ENCODE measurements around the gene ANKRD53.
"Not testable (repeated sequence)": the region's sequence is repeated elsewhere in the genome, so short reads cannot be mapped to it uniquely, and the experiment has no call there.

ANKRD53 gene

GRCh38 chr2:71006323-71006722 lies 27.9 kb downstream of the ANKRD53 start:
- DNase-seq (ENCODE audit: low read depth, low spot score): no peak

GRCh38 chr2:71006955-71007799 lies 28.7 kb downstream of the ANKRD53 start:
- DNase-seq (ENCODE audit: low read depth, low spot score): no peak

DNA sequence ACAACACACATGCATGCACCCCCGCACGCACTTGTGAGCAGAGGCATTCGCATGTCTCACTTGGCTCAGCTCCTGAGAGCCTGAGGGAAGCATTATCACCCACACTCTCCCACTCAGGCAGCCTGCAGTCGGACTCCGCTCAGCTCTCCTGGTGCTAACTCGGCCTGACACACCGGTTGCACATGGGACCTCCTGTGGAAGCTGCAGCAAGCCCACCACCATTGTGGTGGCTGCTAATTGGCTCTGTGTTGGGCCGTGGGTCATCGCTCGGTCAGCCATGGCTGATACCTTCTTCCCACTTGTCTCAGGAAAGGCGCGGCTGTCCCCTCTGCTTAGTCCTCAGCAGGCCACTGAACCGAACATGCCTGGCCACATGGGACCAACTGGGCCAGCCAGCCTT lies 29.9 kb downstream of the ANKRD53 start:
- no peak for DNase-seq (ENCODE audit: low read depth, low spot score)

DNA sequence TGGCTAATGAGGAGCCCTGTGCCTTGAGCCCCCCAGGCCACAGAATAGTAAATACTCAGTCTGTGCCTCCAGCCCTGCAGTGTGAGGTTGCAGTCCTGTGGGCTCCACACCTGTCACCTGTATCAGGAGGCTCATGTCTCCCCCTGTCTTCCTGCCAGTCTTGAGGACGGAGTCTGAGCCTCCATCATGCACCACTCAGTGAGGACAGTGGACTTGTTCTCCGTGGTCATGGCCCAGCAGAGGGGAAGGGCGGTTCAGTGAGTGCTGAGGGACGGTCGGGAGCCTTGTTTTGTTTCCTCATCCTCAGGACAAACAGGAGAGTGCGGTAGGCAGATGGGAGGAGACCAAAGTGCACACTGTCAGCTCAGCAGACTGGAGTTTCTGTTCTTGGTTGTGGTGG lies 33.4 kb downstream of the ANKRD53 start:
- not testable (repeated sequence) for DNase-seq (ENCODE audit: low read depth, low spot score)

DNA sequence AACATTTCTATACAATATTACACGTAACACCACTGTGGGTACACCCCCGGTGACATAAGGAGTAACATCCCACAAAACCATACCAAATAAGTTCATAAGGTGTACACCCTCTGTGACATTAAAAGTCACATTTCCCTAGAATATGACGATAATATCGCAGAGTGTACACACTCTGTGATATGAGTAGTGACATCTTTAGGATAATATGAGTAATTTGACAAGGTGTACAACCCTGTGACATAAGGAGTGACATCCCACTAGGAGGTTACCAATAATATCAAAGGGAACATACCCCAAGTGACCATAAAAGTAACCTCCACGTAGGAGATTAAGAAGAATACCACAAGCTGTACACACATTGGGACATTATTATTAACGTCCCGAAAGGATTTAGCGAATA lies 40.2 kb downstream of the ANKRD53 start:
- DNase-seq (ENCODE audit: low read depth, low spot score): no peak

- not testable (repeated sequence) for DNase-seq (ENCODE audit: low read depth, low spot score)
Measured at GRCh38 chr2:71019989-71020388, 41.6 kb downstream of the ANKRD53 start.

DNA sequence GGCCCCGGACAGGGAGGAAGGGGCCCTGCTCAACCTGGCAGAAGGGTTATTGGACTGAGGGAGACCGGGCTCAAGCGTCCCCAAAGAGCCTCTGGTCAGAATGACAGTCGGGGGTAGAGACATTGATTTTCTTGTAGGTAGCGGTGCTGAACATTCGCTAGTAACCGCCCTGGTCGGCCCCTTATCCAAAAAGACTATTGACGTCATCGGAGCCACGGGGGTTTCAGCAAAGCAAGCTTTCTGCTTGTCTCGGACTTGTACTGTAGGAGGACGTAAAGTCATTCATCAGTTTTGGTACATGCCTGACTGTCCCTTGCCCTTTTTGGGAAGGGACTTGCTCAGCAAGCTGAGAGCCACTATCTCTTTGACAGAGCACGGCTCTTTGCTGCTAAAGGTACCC lies 43.0 kb downstream of the ANKRD53 start:
- DNase-seq (ENCODE audit: low read depth, low spot score): not testable (repeated sequence)

DNA sequence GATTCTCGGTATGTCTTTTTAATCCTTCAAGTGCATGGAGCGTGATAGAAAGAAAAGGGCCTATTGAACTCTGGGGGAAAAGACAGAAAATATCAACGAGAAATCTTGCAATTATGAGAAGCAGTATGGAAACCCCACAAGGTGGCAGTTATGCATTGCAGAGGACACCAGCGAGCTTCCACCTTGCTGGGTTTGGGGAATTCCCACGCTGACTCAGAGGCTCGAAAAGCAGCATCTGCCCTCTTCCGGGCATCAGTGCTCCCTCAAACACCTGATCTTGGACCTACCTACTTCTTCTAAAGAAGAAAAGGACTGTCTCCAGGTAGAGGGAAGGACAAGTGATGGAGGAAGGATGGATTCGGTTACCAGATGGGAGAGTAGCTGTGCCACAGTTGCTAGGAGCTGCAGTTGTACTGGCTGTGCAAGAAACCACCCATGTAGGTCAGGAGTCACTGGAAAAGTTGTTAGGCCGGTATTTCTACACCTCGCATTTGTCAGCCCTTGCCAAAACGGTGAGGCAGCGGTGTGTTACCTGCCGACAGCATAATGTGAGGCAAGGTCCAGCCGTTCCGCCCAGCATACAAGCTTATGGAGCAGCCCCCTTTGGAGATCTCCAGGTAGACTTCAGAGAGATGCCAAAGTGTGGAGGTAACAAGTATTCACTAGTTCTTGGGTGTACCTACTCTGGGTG lies 45.3 kb downstream of the ANKRD53 start:
- DNase-seq (ENCODE audit: low read depth, low spot score): not testable (repeated sequence)

Measured in smooth muscle cell of the brain vasculature (primary cell).